ENCODE results near the gene MYH1.
A peak's percentile ranks its signal among the peaks of the same experiment; 100 is the strongest.

MYH1 gene

DNA sequence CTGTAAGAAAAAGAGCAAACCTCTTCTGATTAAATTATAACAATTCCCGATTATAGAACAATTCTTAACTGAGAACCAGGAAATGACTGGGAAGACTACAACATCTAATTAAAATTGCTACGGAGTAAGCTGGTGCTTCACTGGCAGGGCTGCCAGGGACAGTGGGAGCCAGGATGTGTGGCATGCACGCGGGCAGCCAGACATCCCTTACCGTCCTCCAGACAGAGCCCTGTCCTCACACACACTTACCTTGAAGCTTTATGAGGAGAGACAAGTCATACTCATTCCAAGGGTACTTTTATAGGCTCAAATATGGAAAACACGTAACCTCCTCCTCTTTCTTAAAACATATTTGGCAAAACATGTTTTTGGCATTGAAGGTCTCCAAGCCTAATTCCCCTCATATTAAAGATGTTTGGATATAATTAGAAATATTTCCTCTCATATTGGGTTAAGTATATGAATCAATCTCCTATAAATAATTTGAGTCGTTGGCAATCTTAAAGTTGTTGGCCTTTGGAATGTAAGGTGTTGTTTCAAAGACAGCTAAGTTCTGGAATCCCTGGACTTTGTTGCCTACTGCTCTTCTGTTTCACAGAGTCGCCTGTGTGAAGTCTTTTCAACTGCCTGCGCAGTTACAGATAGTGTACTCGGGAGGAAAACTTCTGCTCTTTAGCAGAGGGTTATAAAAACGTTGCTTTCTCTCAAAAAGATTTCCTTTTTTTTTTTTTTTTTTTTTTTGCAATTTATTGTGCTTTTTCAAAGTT, at the start of gene MYH1:
MYH1 (minus strand) TSS at position 272 of the 767 bp plus-strand sequence. CDS start 1,900 bp downstream, outside the sequence.
- no peak for DNase-seq (ENCODE audit: low read depth)
- TF ChIP-seq, protein P1, sequence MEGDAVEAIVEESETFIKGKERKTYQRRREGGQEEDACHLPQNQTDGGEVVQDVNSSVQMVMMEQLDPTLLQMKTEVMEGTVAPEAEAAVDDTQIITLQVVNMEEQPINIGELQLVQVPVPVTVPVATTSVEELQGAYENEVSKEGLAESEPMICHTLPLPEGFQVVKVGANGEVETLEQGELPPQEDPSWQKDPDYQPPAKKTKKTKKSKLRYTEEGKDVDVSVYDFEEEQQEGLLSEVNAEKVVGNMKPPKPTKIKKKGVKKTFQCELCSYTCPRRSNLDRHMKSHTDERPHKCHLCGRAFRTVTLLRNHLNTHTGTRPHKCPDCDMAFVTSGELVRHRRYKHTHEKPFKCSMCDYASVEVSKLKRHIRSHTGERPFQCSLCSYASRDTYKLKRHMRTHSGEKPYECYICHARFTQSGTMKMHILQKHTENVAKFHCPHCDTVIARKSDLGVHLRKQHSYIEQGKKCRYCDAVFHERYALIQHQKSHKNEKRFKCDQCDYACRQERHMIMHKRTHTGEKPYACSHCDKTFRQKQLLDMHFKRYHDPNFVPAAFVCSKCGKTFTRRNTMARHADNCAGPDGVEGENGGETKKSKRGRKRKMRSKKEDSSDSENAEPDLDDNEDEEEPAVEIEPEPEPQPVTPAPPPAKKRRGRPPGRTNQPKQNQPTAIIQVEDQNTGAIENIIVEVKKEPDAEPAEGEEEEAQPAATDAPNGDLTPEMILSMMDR (IDR thresholded peaks at IDR 0.05; ENCODE audit: low read length, missing control alignments), result no peak
- no peak within 1 kb of the TSS for H3K4me3 ChIP-seq (replicated peaks; ENCODE audit: low read depth, low read length)

DNA sequence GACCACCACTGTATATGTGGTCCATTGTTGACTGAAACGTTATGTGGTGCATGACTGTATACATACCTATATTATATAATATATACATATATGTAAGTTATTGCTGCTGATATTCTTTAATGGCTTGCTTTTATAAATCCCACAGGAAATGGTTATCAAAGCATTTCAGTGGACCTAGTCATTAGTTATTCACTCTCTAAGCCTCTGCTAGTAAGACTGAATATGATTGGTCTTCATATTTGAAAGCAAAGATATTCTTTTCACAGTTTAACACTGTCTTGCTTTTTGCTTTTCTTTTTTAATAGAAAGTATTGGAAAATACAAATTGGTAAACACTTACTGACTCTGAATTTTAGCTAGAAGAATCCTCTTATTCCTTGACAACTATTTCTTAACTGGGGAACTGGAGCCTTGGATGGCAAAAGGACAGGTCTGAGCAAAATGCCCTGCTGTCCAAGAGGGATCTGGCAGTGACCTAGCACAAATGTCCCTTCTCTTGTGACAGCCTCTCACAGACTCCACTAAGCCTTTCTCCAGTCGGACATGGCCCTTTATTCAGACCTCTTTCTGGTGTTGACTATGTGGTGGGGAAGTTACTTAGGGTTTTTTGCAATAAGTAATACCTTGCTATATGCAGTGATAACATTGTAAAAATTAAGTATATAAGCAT, 45.8 kb upstream of the MYH1 start:
- H3K4me3 ChIP-seq (replicated peaks; ENCODE audit: low read depth, low read length), result no peak overlapping the region
- no peak for DNase-seq (ENCODE audit: low read depth)
- TF ChIP-seq, protein P1 (IDR thresholded peaks at IDR 0.05; ENCODE audit: low read length, missing control alignments), result no peak

DNA sequence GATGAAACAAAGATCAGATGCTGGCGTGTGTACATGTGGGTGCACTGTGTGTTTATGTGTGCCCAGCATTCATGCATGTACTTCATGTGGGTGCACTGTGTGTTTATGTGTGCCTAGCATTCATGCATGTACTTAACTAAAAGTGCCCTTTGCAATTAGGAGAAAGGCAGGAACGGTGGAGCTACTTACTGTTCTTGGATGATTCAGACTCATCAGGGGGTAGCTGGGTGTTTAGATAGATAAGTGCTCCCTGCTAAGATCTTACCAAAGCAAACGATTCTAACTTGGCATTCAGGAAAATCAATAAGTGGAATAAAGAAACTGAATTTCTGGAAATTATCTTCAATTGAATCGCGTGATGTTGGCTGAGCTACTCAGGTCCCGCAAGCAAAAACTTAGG, 39.7 kb upstream of the MYH1 start:
- DNase-seq (ENCODE audit: low read depth), result no peak
- TF ChIP-seq, protein P1 (IDR thresholded peaks at IDR 0.05; ENCODE audit: low read length, missing control alignments), result no peak
- H3K4me3 ChIP-seq (replicated peaks; ENCODE audit: low read depth, low read length), result no peak overlapping the region

DNA sequence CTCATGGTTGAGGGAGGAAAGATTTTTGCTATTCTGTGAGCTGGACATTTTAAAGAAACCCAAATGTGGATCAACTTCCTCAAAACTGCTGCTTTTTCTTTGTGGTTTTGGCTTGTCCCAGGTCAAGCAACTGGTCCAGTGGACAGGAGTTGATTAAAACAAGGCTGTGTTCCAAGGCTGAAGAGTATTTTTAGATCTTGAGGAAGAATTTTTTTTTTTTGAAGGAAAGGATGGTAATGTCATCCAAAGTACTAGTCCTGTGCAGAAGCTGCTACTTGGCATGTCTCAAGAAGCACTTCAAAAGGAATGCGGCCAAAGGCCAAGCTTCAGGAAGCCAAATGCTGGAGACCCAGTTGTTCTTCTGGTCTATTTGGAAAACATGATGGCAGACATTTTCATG, 39.1 kb upstream of the MYH1 start:
- TF ChIP-seq, protein P1 (IDR thresholded peaks at IDR 0.05; ENCODE audit: low read length, missing control alignments), result no peak
- no peak overlapping the region for H3K4me3 ChIP-seq (replicated peaks; ENCODE audit: low read depth, low read length)
- DNase-seq (ENCODE audit: low read depth), result peak; percentile 25

DNA sequence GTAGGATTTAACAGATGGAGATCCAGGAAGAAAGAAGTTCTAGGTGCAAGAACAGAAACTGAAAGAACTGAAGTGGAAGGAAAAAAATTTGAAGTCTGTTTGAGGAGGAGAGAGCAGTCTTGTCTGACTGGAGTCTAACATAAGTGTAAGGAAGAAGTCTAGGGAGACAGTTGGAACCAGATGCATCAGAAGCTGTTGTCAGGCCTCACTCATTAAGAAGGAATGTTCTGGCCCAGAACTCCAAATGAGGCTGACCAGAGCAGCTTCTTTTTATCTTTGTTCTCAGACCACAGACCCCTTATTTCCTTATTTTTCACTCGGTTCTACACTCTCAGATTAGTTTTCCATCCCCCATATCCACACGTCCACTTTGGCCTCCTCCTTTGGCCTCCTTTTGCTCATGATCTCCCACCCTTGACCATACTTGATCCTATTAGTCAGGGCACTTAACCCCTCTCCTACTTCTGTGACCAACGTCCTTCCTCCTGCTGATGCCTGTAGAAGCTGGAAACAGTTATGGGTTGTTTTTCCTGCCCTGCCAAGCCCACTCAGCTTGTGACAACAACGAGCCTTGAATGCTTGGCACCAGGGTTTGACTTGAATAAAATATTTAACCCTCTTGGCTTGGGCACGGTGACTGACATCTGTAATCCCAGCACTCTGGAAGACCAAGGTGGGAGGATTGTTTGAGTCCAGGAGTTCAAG, 38.1 kb upstream of the MYH1 start:
- TF ChIP-seq, protein P1 (IDR thresholded peaks at IDR 0.05; ENCODE audit: low read length, missing control alignments), result no peak
- H3K4me3 ChIP-seq (replicated peaks; ENCODE audit: low read depth, low read length), result no peak overlapping the region
- DNase-seq (ENCODE audit: low read depth), result no peak

DNA sequence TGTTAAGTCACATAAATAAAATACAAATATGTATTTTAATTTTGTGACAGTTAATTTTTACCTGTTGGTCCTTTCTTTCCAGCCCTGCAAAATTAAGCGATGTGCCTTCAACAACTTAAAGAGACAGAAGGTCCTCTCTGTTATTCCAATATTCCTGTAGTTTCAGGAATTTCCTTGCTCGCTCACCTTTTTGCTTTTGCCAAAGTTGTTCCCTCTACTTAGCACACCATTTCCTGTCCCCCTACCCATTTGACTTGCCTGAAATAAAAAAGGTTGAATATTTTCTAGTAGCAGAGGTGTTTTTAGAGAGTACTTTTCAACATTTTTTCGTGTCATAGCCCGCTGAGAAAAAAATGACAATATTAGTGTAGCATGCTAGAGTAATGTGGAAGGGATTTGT, 31.7 kb upstream of the MYH1 start:
- TF ChIP-seq, protein P1 (IDR thresholded peaks at IDR 0.05; ENCODE audit: low read length, missing control alignments), result no peak
- H3K4me3 ChIP-seq (replicated peaks; ENCODE audit: low read depth, low read length), result no peak overlapping the region
- DNase-seq (ENCODE audit: low read depth), result no peak

Data from fibroblast of pulmonary artery (primary cell).